SHP77 treated with DMSO at 0.1 percent for 48 hours (cell line): Measurements from ENCODE around the gene KCTD3.

ENCODE experiments used
- DNase-seq: peaks from one replicate; lab custom pipeline; 2025; lab: John Stamatoyannopoulos, UW

Gene KCTD3

GRCh38 chr1:215657047-215657446, 89.9 kb downstream of the KCTD3 start:
- DNase-seq: no peak

- no peak for DNase-seq
These were observed 93.2 kb downstream of the KCTD3 start for GRCh38 chr1:215660259-215660658.

- DNase-seq: no peak
These were observed 93.9 kb downstream of the KCTD3 start for GRCh38 chr1:215661033-215661432.

- DNase-seq: no peak
These were observed 98.1 kb downstream of the KCTD3 start for GRCh38 chr1:215665215-215665614.

- DNase-seq: no peak
These were observed 100.7 kb downstream of the KCTD3 start for GRCh38 chr1:215667761-215668160.

- DNase-seq: no peak
These were observed 102.8 kb downstream of the KCTD3 start for GRCh38 chr1:215669806-215670491.
